ENCODE measurements around the gene SPTLC2. TPM values are rescaled to one million over a fixed set of nuclear protein-coding genes. Genes with fewer than 3 reads are reported as not detected.
A peak's percentile ranks its signal among the peaks of the same experiment; 100 is the strongest.
"Not testable (repeated sequence)": the region's sequence is repeated elsewhere in the genome, so short reads cannot be mapped to it uniquely, and the experiment has no call there.

Gene SPTLC2
- total RNA-seq, 3 donors from 2014 or later = 18.1 to 23.7 (median 23.2) TPM

DNA sequence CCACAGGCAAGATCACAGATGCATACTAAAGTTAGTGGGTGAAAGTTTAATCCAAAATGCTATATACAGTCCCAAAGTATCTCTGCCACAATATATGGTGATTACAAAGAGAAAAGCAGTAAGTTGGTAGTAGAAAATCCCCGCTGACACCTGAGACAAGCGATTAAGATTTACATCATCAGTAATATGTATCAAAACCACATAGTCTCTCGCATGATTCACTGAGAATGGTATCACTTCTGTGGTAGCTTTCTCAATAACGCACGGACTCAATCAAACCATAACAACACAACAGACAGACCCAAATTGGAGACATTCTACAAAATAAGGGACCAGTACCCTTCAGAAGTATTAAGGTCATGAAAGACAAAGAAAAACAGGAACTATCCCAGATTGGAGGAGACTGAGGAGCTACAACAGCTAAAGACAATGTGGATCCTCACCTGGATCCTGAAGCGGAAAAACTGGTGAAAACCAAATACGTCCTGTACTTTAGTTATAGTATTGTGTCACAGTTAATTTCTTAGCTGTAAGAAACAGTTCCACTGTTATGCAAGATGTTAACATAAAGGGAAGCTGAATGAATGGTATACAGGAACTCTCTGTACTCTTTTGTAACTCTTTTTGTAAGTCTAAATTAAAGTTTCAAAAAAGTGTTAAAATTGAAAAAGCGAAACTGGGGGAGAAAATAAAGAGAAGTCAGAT is 51.0 kb downstream of the SPTLC2 start:
- Mint-ChIP-seq H3K4me3 (no peak overlapping the region), H3K36me3 (ENCODE audit: insufficient read depth) (peaks cover 38% of the 10 kb centered on the region)
- peak; percentile 80 to 96 for ATAC-seq

DNA sequence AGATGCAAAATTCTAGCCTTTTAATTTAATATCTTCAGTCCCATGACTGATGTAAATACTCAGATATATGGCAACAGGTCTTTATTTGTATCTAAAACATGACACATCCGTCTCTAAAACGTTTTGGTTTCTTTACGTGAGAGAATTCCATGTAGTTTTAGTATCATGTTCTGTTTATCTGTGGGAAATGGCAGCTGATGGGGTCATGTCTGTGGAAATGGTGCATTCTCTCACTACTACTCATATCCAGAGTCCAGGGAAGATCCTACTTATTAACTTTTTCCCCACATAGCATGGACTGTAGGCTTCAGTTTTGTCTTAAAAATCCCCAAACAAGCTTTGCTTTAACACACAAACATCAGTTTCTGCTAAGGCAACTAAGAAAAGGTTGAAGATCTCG is 53.8 kb downstream of the SPTLC2 start:
- Mint-ChIP-seq H3K9me3 (no peaks in the 10 kb centered on the region), H3K4me1 (ENCODE audit: low read depth) (peaks cover 6% of the 10 kb centered on the region), H3K27me3 (ENCODE audit: low read depth) (no peaks in the 10 kb centered on the region), H3K4me3 (no peak overlapping the region), H3K36me3 (ENCODE audit: insufficient read depth) (peaks cover 28% of the 10 kb centered on the region)
- ATAC-seq (no peak), DNase-seq (no peak)

More for the DNA sequence above, 51.0 kb downstream of the SPTLC2 start:
- H3K9me3 Mint-ChIP-seq = no peaks in the 10 kb centered on the region
- DNase-seq = no peak
- peaks cover 6% of the 10 kb centered on the region for H3K4me1 Mint-ChIP-seq (ENCODE audit: low read depth)
- no peaks in the 10 kb centered on the region for H3K27me3 Mint-ChIP-seq (ENCODE audit: low read depth)

DNA sequence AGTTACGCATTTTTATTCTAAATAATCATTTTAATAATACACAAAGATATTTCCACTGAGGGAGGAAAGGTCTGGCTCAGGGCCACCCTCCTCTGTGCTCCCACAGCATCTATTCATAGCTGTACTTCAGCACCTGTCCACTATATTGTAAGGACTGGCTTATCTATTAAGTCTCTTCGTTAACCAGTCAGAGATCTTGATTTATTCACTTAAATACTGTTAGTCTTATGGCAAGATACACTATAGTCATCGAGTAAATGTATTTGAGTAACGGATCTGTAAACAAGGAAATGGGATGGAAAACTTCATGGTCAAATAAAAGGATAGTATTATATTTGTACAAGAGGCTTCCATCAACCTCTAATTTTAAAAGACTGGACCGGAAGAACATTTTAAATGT is 54.6 kb downstream of the SPTLC2 start:
- Mint-ChIP-seq H3K36me3 (ENCODE audit: insufficient read depth) (peaks cover 30% of the 10 kb centered on the region), H3K4me1 (ENCODE audit: low read depth) (peaks cover 6% of the 10 kb centered on the region), H3K4me3 (no peak overlapping the region), H3K9me3 (no peaks in the 10 kb centered on the region), H3K27me3 (ENCODE audit: low read depth) (no peaks in the 10 kb centered on the region)
- DNase-seq (no peak), ATAC-seq (no peak)

DNA sequence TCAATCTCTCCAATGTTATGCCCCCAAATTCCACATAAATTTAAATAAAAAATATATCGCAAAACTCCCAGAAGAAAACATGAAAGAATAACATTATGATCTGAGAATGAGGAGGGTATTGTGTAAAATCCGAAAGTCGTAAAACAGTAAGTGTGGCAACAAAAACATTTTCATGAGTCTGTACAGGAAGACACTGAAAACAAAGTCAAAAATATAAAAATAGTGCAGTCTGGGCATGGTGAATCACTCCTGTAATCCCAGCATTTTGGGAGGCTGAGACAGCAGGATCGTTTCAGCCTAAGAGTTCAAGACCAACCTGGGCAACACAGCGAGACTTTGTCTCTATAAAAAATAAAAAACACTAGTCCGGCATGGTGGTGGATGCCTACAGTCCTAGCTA is 57.1 kb downstream of the SPTLC2 start:
- no peaks in the 10 kb centered on the region for H3K9me3 Mint-ChIP-seq
- H3K4me3 Mint-ChIP-seq = no peak overlapping the region
- ATAC-seq (no peak), DNase-seq (no peak)
- H3K4me1 Mint-ChIP-seq (ENCODE audit: low read depth) = peaks cover 8% of the 10 kb centered on the region
- peaks cover 35% of the 10 kb centered on the region for H3K36me3 Mint-ChIP-seq (ENCODE audit: insufficient read depth)
- H3K27me3 Mint-ChIP-seq (ENCODE audit: low read depth) = no peaks in the 10 kb centered on the region

DNA sequence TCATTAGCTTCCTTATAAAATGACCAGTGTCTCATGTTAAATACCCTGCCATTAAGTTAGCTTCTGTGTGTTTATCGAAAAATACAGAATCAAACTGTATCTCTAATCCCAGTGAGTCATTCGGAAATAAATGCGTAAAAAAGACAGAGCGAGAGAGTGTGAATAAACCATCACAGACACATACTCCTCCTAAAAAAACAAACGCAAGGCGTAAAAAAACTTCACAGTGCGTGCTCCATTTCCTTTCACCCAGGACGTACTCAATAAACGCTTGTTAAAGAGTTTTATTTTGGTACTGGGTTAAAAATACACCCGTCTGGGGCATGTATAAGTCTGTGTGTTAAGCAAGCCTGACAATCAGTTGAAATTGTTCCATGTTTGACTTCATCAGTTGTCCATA is 59.0 kb downstream of the SPTLC2 start:
- no peak overlapping the region for H3K4me3 Mint-ChIP-seq
- peaks cover 33% of the 10 kb centered on the region for H3K36me3 Mint-ChIP-seq (ENCODE audit: insufficient read depth)
- peak in 1 of 2 donors; percentile 59 for ATAC-seq
- DNase-seq = no peak
- no peaks in the 10 kb centered on the region for H3K9me3 Mint-ChIP-seq
- peaks cover 15% of the 10 kb centered on the region for H3K4me1 Mint-ChIP-seq (ENCODE audit: low read depth)
- no peaks in the 10 kb centered on the region for H3K27me3 Mint-ChIP-seq (ENCODE audit: low read depth)

DNA sequence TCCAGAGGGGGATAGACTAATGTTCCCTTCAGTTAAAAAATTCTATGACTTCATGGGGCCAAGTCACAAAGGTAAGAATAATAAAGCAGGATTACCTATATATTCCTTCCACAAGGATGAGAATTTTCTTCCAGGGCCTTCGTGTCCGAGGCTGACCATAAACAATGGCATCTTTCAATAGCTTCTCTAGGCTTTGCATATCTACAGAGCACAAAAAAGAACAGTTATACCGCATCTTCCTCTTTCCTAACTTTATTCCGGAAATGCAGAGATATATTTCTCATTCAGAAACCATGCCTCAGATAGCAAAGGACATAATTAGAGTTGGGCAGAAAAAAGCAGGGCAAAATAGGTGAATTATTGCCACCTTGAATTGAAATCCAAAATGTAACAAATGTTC is 59.5 kb downstream of the SPTLC2 start:
- no peak overlapping the region for H3K4me3 Mint-ChIP-seq
- no peak for DNase-seq
- H3K27me3 Mint-ChIP-seq (ENCODE audit: low read depth) = no peaks in the 10 kb centered on the region
- ATAC-seq = no peak
- H3K9me3 Mint-ChIP-seq = no peaks in the 10 kb centered on the region
- peaks cover 15% of the 10 kb centered on the region for H3K4me1 Mint-ChIP-seq (ENCODE audit: low read depth)
- peaks cover 29% of the 10 kb centered on the region for H3K36me3 Mint-ChIP-seq (ENCODE audit: insufficient read depth)

DNA sequence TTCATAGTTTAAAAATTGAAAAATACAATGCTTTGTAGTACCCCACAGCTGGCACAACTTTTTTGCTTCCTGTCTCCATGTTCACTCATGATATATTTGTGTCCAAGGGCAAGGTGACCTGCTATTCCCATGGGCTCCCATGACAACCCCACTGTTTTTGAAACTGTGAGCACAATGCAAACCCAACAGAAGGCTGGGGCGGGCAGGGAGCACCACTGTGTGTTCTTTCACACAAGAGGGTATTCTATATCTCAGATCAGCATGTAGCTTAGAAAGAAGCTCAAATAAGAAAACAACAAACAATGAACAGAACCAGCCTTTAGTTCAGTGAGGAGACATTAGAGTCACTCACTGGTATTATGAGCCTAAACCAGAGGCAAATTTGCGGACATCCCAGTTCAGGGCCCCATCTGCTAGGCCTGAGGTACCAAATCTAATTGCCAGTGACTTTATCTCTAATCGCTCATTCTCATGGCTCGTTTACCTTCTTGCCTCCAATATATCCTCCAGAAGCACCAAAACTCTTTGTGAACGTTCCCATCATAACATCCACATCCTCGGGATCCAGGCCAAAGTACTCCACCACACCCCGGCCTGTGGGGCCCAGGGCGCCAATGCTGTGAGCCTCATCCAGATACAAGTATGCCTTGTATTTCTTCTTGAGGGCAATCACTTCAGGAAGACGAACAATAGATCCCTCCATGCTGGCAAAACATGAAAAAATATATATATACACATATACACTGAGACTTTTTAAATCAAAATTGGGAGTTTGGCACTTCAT is 61.4 kb downstream of the SPTLC2 start:
- no peak overlapping the region for H3K4me3 Mint-ChIP-seq
- no peak for ATAC-seq

DNA sequence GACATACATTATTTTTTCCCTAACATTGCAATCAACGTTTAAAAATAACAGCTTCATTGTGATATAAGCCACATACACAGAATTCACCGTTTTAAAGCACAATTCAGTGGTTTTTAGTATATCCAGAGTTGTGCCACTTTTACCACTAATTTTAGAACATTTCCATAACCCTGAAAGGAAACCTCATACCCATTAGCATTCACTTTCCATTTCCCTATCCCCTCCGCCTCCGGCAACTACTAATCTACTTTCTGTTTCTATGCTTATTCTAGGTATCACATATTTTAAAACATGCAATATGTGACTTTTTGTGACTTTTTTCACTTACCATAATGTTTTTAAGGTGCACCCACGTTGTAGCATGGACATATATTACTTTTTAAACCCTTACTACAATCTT is 62.2 kb downstream of the SPTLC2 start:
- Mint-ChIP-seq H3K4me1 (ENCODE audit: low read depth) (peaks cover 15% of the 10 kb centered on the region), H3K27me3 (ENCODE audit: low read depth) (no peaks in the 10 kb centered on the region), H3K36me3 (ENCODE audit: insufficient read depth) (peaks cover 27% of the 10 kb centered on the region), H3K9me3 (no peaks in the 10 kb centered on the region), H3K4me3 (peak overlapping the region; percentile 11)
- ATAC-seq = peak in 1 of 2 donors; percentile 52
- no peak for DNase-seq

More for the DNA sequence above, 61.4 kb downstream of the SPTLC2 start:
- Mint-ChIP-seq H3K36me3 (ENCODE audit: insufficient read depth) (peaks cover 24% of the 10 kb centered on the region), H3K4me1 (ENCODE audit: low read depth) (peaks cover 15% of the 10 kb centered on the region), H3K9me3 (no peaks in the 10 kb centered on the region), H3K27me3 (ENCODE audit: low read depth) (no peaks in the 10 kb centered on the region)
- no peak for DNase-seq

DNA sequence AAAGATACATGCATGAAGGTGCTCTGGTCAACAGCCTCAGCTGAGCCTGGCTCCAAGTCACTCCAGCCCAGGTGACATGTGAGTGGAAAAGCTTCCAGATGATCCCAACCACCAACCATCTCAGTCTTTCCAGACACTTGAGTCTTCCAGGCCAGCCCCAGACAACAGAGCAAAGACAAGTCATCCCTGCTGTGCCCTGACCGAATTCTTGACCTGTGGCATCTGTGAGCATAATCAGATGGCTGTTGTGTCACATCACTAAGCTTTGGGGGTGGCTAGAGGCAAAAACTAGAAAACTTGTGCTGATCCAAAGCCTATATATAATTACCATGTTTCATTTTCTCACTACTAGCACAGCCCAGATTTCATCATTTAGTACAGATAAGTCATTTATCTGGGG is 67.0 kb downstream of the SPTLC2 start:
- no peaks in the 10 kb centered on the region for H3K9me3 Mint-ChIP-seq
- no peaks in the 10 kb centered on the region for H3K27me3 Mint-ChIP-seq (ENCODE audit: low read depth)
- peaks cover 8% of the 10 kb centered on the region for H3K4me1 Mint-ChIP-seq (ENCODE audit: low read depth)
- no peak for ATAC-seq
- no peak for DNase-seq
- H3K4me3 Mint-ChIP-seq = no peak overlapping the region
- peaks cover 25% of the 10 kb centered on the region for H3K36me3 Mint-ChIP-seq (ENCODE audit: insufficient read depth)

DNA sequence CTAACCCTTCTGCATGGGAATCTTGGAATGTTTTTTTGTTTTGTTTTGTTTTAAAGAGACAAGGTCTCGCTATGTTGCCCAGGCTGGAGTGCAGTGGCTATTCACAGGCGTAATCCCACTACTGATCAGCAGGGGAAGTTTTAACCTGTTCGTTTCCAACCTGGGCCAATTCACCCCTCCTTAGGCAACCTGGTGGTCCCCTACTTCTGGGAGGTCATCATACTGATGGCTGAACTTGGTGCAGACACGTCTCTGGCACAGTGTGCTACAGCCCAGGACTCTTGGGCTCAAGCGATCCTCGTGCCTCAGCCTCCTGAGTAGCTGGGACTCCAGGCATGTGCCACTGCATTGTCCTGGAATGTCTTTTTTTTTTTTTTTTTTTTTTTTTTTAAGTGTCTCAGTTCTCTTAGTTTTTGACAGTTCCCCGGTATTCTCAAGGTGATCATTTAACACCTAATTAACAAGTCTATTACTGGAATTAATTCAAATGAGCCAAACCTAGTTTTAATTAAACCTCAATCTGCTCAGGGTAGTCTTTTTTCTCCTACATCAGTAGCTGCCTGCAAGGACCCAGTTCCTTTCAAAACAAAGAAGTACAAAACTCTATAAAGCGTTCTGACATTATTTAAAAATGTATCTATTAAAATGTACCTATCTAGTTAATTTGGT is 68.8 kb downstream of the SPTLC2 start:
- Mint-ChIP-seq H3K4me3 (no peak overlapping the region), H3K27me3 (ENCODE audit: low read depth) (no peaks in the 10 kb centered on the region), H3K9me3 (no peaks in the 10 kb centered on the region), H3K4me1 (ENCODE audit: low read depth) (peaks cover 7% of the 10 kb centered on the region), H3K36me3 (ENCODE audit: insufficient read depth) (peaks cover 21% of the 10 kb centered on the region)
- no peak for ATAC-seq
- DNase-seq = no peak

DNA sequence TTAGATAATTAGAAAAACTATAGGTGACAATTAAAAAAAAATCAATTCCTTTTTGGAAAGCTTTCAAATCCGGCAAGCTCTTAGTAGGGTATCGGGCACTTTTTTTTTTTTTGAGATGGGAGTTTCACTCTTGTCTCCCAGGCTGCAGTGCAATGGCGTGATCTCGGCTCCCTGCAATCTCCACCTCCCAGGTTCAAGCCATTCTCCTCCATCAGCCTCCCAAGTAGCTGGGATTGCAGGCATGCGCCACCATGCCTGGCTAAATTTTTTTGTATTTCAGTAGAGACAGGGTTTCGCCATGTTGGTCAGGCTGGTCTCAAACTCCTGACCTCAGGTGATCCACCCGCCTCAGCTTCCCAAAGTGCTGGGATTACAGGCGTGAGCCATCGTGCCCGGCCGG is 71.3 kb downstream of the SPTLC2 start:
- H3K9me3 Mint-ChIP-seq; H3K27me3 Mint-ChIP-seq (ENCODE audit: low read depth); H3K4me3 Mint-ChIP-seq; DNase-seq; ATAC-seq: not testable (repeated sequence)
- Mint-ChIP-seq H3K4me1 (ENCODE audit: low read depth) (peaks cover 10% of the 10 kb centered on the region), H3K36me3 (ENCODE audit: insufficient read depth) (peaks cover 23% of the 10 kb centered on the region)

DNA sequence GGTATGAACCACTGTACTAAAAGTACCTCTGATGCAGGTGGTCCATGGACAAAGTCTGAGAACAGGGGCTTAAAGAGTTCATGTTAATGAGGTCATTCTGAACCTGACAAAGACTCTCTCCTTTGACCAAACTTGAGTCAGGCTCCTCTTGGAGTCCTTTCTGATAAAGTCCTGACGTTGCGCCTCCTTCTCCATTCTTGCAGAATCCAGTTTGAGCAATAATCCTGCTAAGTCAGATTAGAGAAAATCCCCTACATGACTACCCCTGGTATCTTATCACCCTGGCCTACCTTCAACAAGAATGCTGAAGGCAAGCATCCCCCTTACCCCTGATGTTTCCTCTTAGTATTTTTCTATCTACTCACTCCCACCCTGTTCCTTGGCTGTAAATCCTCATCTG is 71.9 kb downstream of the SPTLC2 start:
- Mint-ChIP-seq H3K27me3 (ENCODE audit: low read depth) (no peaks in the 10 kb centered on the region), H3K9me3 (no peaks in the 10 kb centered on the region), H3K36me3 (ENCODE audit: insufficient read depth) (peaks cover 19% of the 10 kb centered on the region), H3K4me1 (ENCODE audit: low read depth) (peaks cover 10% of the 10 kb centered on the region), H3K4me3 (no peak overlapping the region)
- ATAC-seq (no peak), DNase-seq (no peak)

DNA sequence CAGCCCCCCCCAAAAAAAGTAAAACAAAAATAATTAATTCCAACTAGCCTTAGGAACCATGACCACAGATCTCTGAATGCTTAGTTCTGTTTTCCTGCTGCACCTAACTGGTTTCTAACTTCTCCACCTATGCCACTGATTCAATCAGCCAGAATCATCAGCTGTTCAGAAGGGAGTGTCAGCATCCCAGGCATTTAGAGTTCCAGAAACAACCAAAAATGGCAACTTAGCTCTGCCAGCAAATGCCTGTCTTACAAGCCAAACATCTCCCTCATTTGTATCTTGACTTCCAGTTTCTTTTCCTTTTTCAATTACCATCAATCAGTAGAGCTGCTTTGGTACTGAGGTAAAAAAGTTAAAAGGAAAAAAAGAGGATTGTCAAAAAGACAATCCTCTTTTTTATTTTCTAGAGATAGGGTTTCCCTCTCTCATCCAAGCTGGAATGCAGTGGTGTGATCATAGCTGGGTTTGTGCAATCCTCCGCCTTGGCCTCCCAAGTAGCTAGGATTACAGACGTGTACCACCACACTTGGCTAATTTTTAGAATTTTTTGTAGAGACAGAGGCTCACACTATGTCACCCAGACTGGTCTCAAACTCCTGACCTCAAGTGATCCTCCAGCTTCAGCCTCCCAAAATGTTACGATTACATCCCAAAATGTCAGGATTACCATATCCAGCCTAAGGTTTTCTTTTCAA is 72.7 kb downstream of the SPTLC2 start:
- peaks cover 18% of the 10 kb centered on the region for H3K36me3 Mint-ChIP-seq (ENCODE audit: insufficient read depth)
- no peaks in the 10 kb centered on the region for H3K9me3 Mint-ChIP-seq
- DNase-seq = no peak
- ATAC-seq = no peak
- no peak overlapping the region for H3K4me3 Mint-ChIP-seq
- H3K27me3 Mint-ChIP-seq (ENCODE audit: low read depth) = no peaks in the 10 kb centered on the region
- peaks cover 10% of the 10 kb centered on the region for H3K4me1 Mint-ChIP-seq (ENCODE audit: low read depth)

DNA sequence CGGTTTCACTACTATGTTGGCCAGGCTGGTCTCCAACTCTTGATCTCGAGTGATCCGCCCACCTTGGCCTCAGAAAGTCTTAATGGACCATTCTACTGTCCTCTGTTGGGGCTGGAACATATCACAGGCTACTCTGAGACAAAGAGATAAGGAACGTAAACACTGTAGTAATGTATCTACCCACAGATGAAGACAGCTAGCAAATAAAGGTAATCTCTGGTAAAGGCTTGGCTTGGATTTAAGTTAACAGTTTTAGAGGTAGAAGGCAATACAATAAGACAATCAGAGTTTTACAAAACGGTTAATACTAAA is 73.2 kb downstream of the SPTLC2 start:
- Mint-ChIP-seq H3K4me1 (ENCODE audit: low read depth) (peaks cover 10% of the 10 kb centered on the region), H3K9me3 (no peaks in the 10 kb centered on the region), H3K4me3 (no peak overlapping the region), H3K36me3 (ENCODE audit: insufficient read depth) (peaks cover 18% of the 10 kb centered on the region), H3K27me3 (ENCODE audit: low read depth) (no peaks in the 10 kb centered on the region)
- ATAC-seq = no peak
- DNase-seq = no peak
